Osteocyte (in vitro differentiated cells): ENCODE measurements around the gene IL11. TPM values are rescaled to one million over a fixed set of nuclear protein-coding genes. Genes with fewer than 3 reads are reported as not detected.

Experiments
- DNase-seq: peaks from one replicate; pipeline ENCODE4 v3.0.0; 2021; ENCODE audit warnings: mixed read lengths; ENCODE audit not compliant: unreplicated experiment; ENCODE audit errors: extremely low spot score
- H3K27ac Mint-ChIP-seq: one replicate; pipeline ENCODE4 v1.8.0; 2021; ENCODE audit warnings: mild to moderate bottlenecking, mixed read lengths; ENCODE audit not compliant: unreplicated experiment
- H3K27me3 Mint-ChIP-seq: one replicate; pipeline ENCODE4 v1.8.0; 2021; ENCODE audit warnings: mixed read lengths; ENCODE audit not compliant: unreplicated experiment
- H3K36me3 Mint-ChIP-seq: one replicate; pipeline ENCODE4 v1.8.0; 2021; ENCODE audit warnings: mixed read lengths; ENCODE audit not compliant: unreplicated experiment
- H3K4me1 Mint-ChIP-seq: one replicate; pipeline ENCODE4 v1.8.0; 2021; ENCODE audit warnings: mixed read lengths; ENCODE audit not compliant: unreplicated experiment
- H3K4me3 Mint-ChIP-seq: one replicate; pipeline ENCODE4 v1.8.0; 2021; ENCODE audit warnings: mild to moderate bottlenecking, moderate library complexity, mixed read lengths; ENCODE audit not compliant: unreplicated experiment
- H3K9me3 Mint-ChIP-seq: one replicate; pipeline ENCODE4 v1.8.0; 2021; ENCODE audit warnings: mixed read lengths; ENCODE audit not compliant: unreplicated experiment
- CTCF ChIP-seq: fragments of 200-600 bp; sonication (generic); IDR thresholded peaks from 2 replicates; pipeline ENCODE4 v1.5.0; 2021; ENCODE audit warnings: antibody characterized with exemption, mild to moderate bottlenecking, moderate library complexity
- total RNA-seq: library from RNA; stranded (reverse); gene quantifications from 2 replicates; pipeline ENCODE4 v1.2.1, GENCODE V29; 2021

Gene IL11
- total RNA-seq, 1 donor from 2014 or later: 1.0 TPM

GRCh38 chr19:55324662-55325061 is 45.6 kb downstream of the IL11 start:
- Mint-ChIP-seq H3K27me3 (peaks cover 7% of the 10 kb centered on the region), H3K36me3 (no peaks in the 10 kb centered on the region), H3K4me3 (no peak overlapping the region), H3K27ac (no peak overlapping the region), H3K4me1 (peaks cover 5% of the 10 kb centered on the region), H3K9me3 (no peaks in the 10 kb centered on the region)
- TF ChIP-seq CTCF: no peak
- DNase-seq: no peak

- H3K27ac Mint-ChIP-seq: no peak overlapping the region
- H3K27me3 Mint-ChIP-seq: peaks cover 7% of the 10 kb centered on the region
- no peaks in the 10 kb centered on the region for H3K36me3 Mint-ChIP-seq
- no peak for DNase-seq
- TF ChIP-seq CTCF: no peak
- H3K4me3 Mint-ChIP-seq: no peak overlapping the region
- peaks cover 6% of the 10 kb centered on the region for H3K4me1 Mint-ChIP-seq
- no peaks in the 10 kb centered on the region for H3K9me3 Mint-ChIP-seq
These were observed 47.9 kb downstream of the IL11 start for GRCh38 chr19:55322204-55322885.

- no peak for TF ChIP-seq CTCF
- peaks cover 6% of the 10 kb centered on the region for H3K4me1 Mint-ChIP-seq
- H3K4me3 Mint-ChIP-seq: no peak overlapping the region
- no peaks in the 10 kb centered on the region for H3K9me3 Mint-ChIP-seq
- no peaks in the 10 kb centered on the region for H3K36me3 Mint-ChIP-seq
- H3K27ac Mint-ChIP-seq: no peak overlapping the region
- H3K27me3 Mint-ChIP-seq: peaks cover 7% of the 10 kb centered on the region
- DNase-seq: no peak
These were observed 48.7 kb downstream of the IL11 start for GRCh38 chr19:55321466-55322137.

GRCh38 chr19:55320844-55321419 is 49.3 kb downstream of the IL11 start:
- Mint-ChIP-seq H3K27me3 (peaks cover 7% of the 10 kb centered on the region), H3K9me3 (no peaks in the 10 kb centered on the region), H3K36me3 (no peaks in the 10 kb centered on the region), H3K27ac (no peak overlapping the region), H3K4me3 (no peak overlapping the region), H3K4me1 (peaks cover 6% of the 10 kb centered on the region)
- TF ChIP-seq CTCF: no peak
- DNase-seq: no peak

- no peak for DNase-seq
- no peaks in the 10 kb centered on the region for H3K36me3 Mint-ChIP-seq
These were observed 50.5 kb downstream of the IL11 start for GRCh38 chr19:55319785-55320184.

More at GRCh38 chr19:55319785-55320184, 50.5 kb downstream of the IL11 start:
- Mint-ChIP-seq H3K9me3 (no peaks in the 10 kb centered on the region), H3K27ac (no peak overlapping the region), H3K4me3 (peak overlapping the region; percentile 38), H3K27me3 (peaks cover 7% of the 10 kb centered on the region), H3K4me1 (peaks cover 6% of the 10 kb centered on the region)
- no peak for TF ChIP-seq CTCF
